ENCODE results near the gene CSMD2. TPM values are rescaled to one million over a fixed set of nuclear protein-coding genes. Genes with fewer than 3 reads are reported as not detected.

Gene CSMD2
- total and polyA plus RNA-seq, 2 experiments from 2014 or later = 5.3 to 16.6 TPM

- no peak overlapping the region for H3K4me3 ChIP-seq
- Mint-ChIP-seq H3K4me3 (no peak overlapping the region), H3K4me1 (peaks cover 9% of the 10 kb centered on the region; the same call in 1 of the 3 replicates), H3K27me3 (ENCODE audit: insufficient read depth, low read depth, poor library complexity) (peaks cover 6% of the 10 kb centered on the region), H3K9me3 (no peaks in the 10 kb centered on the region), H3K27ac (no peak overlapping the region), H3K36me3 (ENCODE audit: low read depth) (no peaks in the 10 kb centered on the region; the same call in 1 of the 3 replicates)
- H3K4me2 ChIP-seq = no peak overlapping the region
- H3K4me1 ChIP-seq (ENCODE audit: insufficient read depth) = no peaks in the 10 kb centered on the region
- H4K20me1 ChIP-seq (replicated peaks; ENCODE audit: insufficient read depth) = peaks cover 2% of the 10 kb centered on the region; the same call in 1 of the 2 replicates
- H3K9me2 ChIP-seq (ENCODE audit: insufficient read depth) = no peaks in the 10 kb centered on the region
- ATAC-seq = no peak
- no peak for TF ChIP-seq ZNF462 (CRISPR knock-in tag; IDR thresholded peaks at IDR 0.05)
- TF ChIP-seq EZH2phosphoT487 (IDR thresholded peaks at IDR 0.05; ENCODE audit: unreplicated experiment) = no peak
- TF ChIP-seq ZNF331 (CRISPR knock-in tag; IDR thresholded peaks at IDR 0.05; ENCODE audit: low read depth) = no peak
- TF ChIP-seq CREB1 (CRISPR knock-in tag; IDR thresholded peaks at IDR 0.05; ENCODE audit: low read depth) = no peak
- no peak for TF ChIP-seq JUNB (IDR thresholded peaks at IDR 0.05; ENCODE audit: unreplicated experiment)
- no peak for TF ChIP-seq POLR2AphosphoS5 (IDR thresholded peaks at IDR 0.05; ENCODE audit: low read depth)
- no peak for TF ChIP-seq EZH2 (IDR thresholded peaks at IDR 0.05; ENCODE audit: low read depth, unreplicated experiment)
- no peak for TF ChIP-seq CTCF (conservative IDR thresholded peaks at IDR 0.05; ENCODE audit: low read depth in 2 of 2)
- TF ChIP-seq REST (IDR thresholded peaks at IDR 0.05; ENCODE audit: unreplicated experiment) = no peak
- no peak for TF ChIP-seq ETS1 (IDR thresholded peaks at IDR 0.05)
- peaks cover 4% of the 10 kb centered on the region for H3K79me2 ChIP-seq (replicated peaks; ENCODE audit: insufficient read depth)
- DNase-seq (ENCODE audit: low spot score) = no peak
- H3K27ac ChIP-seq (ENCODE audit: low read depth) = no peak overlapping the region
- H2AFZ ChIP-seq = no peak overlapping the region
- H3K36me3 ChIP-seq (ENCODE audit: insufficient read depth) = no peaks in the 10 kb centered on the region
- H3F3A ChIP-seq (replicated peaks; ENCODE audit: low read depth) = no peaks in the 10 kb centered on the region
- no peaks in the 10 kb centered on the region for H3K27me3 ChIP-seq (ENCODE audit: insufficient read depth)
Observed at GRCh38 chr1:34009340-34009985, 155.6 kb downstream of the CSMD2 start.
